ENCODE measurements around the gene NECAB3. TPM values are rescaled to one million over a fixed set of nuclear protein-coding genes. Genes with fewer than 3 reads are reported as not detected.

NECAB3 gene
- total and polyA plus RNA-seq, 2 donors (not counting 3 experiments of a cell fraction or from before 2014, with no cell fraction given) = 18.1 to 22.4 TPM

DNA sequence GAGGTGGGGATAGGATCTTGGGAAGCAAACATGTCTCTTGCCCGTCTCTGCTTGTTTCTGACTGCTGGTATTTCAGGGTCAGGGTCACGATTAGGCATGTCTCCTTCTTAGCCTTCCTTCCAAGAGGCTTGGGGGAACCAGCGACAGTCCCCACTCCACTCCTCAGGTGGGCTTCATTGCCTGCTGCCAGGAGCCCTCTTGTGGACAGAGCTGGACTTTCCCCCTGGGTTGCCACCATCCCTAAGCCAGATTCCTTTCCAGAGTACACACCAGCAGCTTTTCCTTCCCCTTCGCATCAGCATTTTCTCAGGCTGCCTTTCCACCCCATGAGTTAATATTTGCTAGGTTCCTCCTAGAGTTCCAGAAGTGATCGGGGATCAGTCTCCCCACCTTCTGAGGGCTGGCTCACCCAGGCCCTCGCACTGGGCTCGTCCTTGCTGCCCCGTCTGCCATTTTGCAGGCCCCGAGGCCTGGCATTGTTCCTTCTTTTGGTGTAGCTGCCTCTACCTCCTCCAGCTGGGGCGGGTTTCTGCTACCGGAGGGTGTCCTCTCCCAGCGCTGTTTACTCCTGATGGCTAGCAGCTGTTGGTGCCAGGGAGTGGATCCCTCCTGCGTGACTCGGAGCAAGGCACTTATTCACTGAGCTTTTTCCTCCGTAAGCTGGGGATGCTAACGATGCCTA, 20.9 kb downstream of the NECAB3 start:
- dilution Hi-C loops (cut with MboI; ENCODE audit: extremely low pct_ligation_motif_present, low sequenced_read_pairs) = no loop called here
- Histone ChIP-seq H3K27ac (ENCODE audit: insufficient read depth, low read depth, low read length) (no peak overlapping the region), H3K36me3 (ENCODE audit: control insufficient read depth in 2 of 2, extremely low read depth in 1 of 2, insufficient read depth in 2 of 2, low read length in 2 of 2) (no peaks in the 10 kb centered on the region), H3K9me1 (replicated peaks; ENCODE audit: control insufficient read depth, extremely low read depth, insufficient read depth, low read length) (no peaks in the 10 kb centered on the region), H3K4me2 (ENCODE audit: insufficient read depth, low read length) (no peak overlapping the region), H3K4me3 (replicated peaks in 1 of 3; ENCODE audit: insufficient read depth in 1 of 3, low read depth in 1 of 3, low read length in 3 of 3) (no peak overlapping the region), H4K20me1 (replicated peaks; ENCODE audit: control insufficient read depth, extremely low read depth, insufficient read depth, low read length) (no peaks in the 10 kb centered on the region), H3K9ac (replicated peaks; ENCODE audit: extremely low read depth, insufficient read depth, low read length) (no peak overlapping the region), H3K9me3 (replicated peaks; ENCODE audit: control insufficient read depth, insufficient read depth, low read length) (no peaks in the 10 kb centered on the region), H3K4me1 (ENCODE audit: control insufficient read depth, extremely low read depth, insufficient read depth, low read length) (no peaks in the 10 kb centered on the region), H2AFZ (ENCODE audit: low read depth, low read length) (no peak overlapping the region), H3K79me2 (ENCODE audit: control insufficient read depth, insufficient read depth, low read length) (no peaks in the 10 kb centered on the region), H3K27me3 (ENCODE audit: control insufficient read depth in 2 of 2, insufficient read depth in 2 of 2, low read length in 2 of 2) (no peaks in the 10 kb centered on the region)
- peak; percentile 41 for TF ChIP-seq POLR2A (IDR thresholded peaks at IDR 0.05; ENCODE audit: low read depth, low read length)
- peak; percentile 79 to 94 for TF ChIP-seq CTCF (IDR thresholded peaks at IDR 0.05; ENCODE audit: extremely low read depth in 1 of 2, insufficient read depth in 1 of 2, low read depth in 1 of 2, low read length in 2 of 2)
- TF ChIP-seq MYC (IDR thresholded peaks at IDR 0.05; ENCODE audit: low read depth, low read length) = no peak
- intact Hi-C loops (cut with micrococcal nuclease) = loop anchor here (1.0 to 5.0 kb wide), 3 partner anchors 136 to 252 kb away; partner anchors contain the start of gene CDK5RAP1
- DNase-seq (ENCODE audit: low read depth, low spot score) = peak; percentile 67
- peak; percentile 86 for FAIRE-seq
- CTCF ChIA-PET = interaction anchor here (0.6 to 5.2 kb wide), 39 partner anchors 9 to 416 kb away, joined by 3 to 58 read pairs (median 4); partner anchors contain the start of genes ACTL10, CBFA2T2, SNTA1 and ZNF341
- POLR2A ChIA-PET = interaction anchor here (1.1 kb wide), 1 partner anchor 14 kb away, joined by 4 read pairs; no protein-coding TSS in a partner anchor
- no TSS peak for BruUV-seq (replicated peaks)

- no peaks in the 10 kb centered on the region for H3K4me1 ChIP-seq (ENCODE audit: control insufficient read depth, extremely low read depth, insufficient read depth, low read length)
- no peak overlapping the region for H3K4me2 ChIP-seq (ENCODE audit: insufficient read depth, low read length)
- H3K36me3 ChIP-seq (ENCODE audit: control insufficient read depth in 2 of 2, extremely low read depth in 1 of 2, insufficient read depth in 2 of 2, low read length in 2 of 2) = peaks cover 0 to 2% of the 10 kb centered on the region in 2 experiments
- intact Hi-C loops (cut with micrococcal nuclease) (loop anchor here (5.0 kb wide), 1 partner anchor 134 kb away; no protein-coding TSS in a partner anchor), dilution Hi-C loops (cut with MboI; ENCODE audit: extremely low pct_ligation_motif_present, low sequenced_read_pairs) (no loop called here)
- no peak overlapping the region for H3K27ac ChIP-seq (ENCODE audit: insufficient read depth, low read depth, low read length)
- H3K9me1 ChIP-seq (replicated peaks; ENCODE audit: control insufficient read depth, extremely low read depth, insufficient read depth, low read length) = no peaks in the 10 kb centered on the region
- H2AFZ ChIP-seq (ENCODE audit: low read depth, low read length) = no peak overlapping the region
- no peaks in the 10 kb centered on the region for H4K20me1 ChIP-seq (replicated peaks; ENCODE audit: control insufficient read depth, extremely low read depth, insufficient read depth, low read length)
- no TSS peak for BruUV-seq (replicated peaks)
- no peak overlapping the region for H3K9ac ChIP-seq (replicated peaks; ENCODE audit: extremely low read depth, insufficient read depth, low read length)
- H3K27me3 ChIP-seq (ENCODE audit: control insufficient read depth in 2 of 2, insufficient read depth in 2 of 2, low read length in 2 of 2) = no peaks in the 10 kb centered on the region
- ChIA-PET CTCF (interaction anchor here (1.3 to 5.2 kb wide), 5 partner anchors 10 to 197 kb away, joined by 4 to 58 read pairs (median 16); no protein-coding TSS in a partner anchor), POLR2A (no interaction called here)
- no peaks in the 10 kb centered on the region for H3K79me2 ChIP-seq (ENCODE audit: control insufficient read depth, insufficient read depth, low read length)
- H3K9me3 ChIP-seq (replicated peaks; ENCODE audit: control insufficient read depth, insufficient read depth, low read length) = no peaks in the 10 kb centered on the region
- no peak overlapping the region for H3K4me3 ChIP-seq (replicated peaks in 1 of 3; ENCODE audit: insufficient read depth in 1 of 3, low read depth in 1 of 3, low read length in 3 of 3)
- no peak for DNase-seq (ENCODE audit: low read depth, low spot score)
- TF ChIP-seq MAX (IDR thresholded peaks at IDR 0.05; ENCODE audit: insufficient read depth, insufficient read length) = no peak
- no peak for TF ChIP-seq FOS (IDR thresholded peaks at IDR 0.05; ENCODE audit: borderline replicate concordance, insufficient read depth, low read length)
- no peak for TF ChIP-seq JUN (IDR thresholded peaks at IDR 0.05; ENCODE audit: borderline replicate concordance, insufficient read depth, insufficient read length, low read depth)
- TF ChIP-seq MYC (IDR thresholded peaks at IDR 0.05; ENCODE audit: low read depth, low read length) = no peak
- TF ChIP-seq POLR2A (IDR thresholded peaks at IDR 0.05; ENCODE audit: low read depth, low read length) = no peak
- FAIRE-seq = no peak
These were observed 22.6 kb downstream of the NECAB3 start for GRCh38 chr20:33651562-33652048.

Data from endothelial cell of umbilical vein (primary cell).